HepG2 (cell line): ENCODE measurements around the gene IFIT2. TPM values are rescaled to one million over a fixed set of nuclear protein-coding genes. Genes with fewer than 3 reads are reported as not detected.
A peak's percentile ranks its signal among the peaks of the same experiment; 100 is the strongest.
"Not testable (repeated sequence)": the region's sequence is repeated elsewhere in the genome, so short reads cannot be mapped to it uniquely, and the experiment has no call there.

Experiments
- ATAC-seq: fragments of 200-7000 bp; cut with Tn5 transposase; 3 replicates; pipeline ENCODE4 v1.9.1; 2020; ENCODE audit warnings: mild to moderate bottlenecking, moderate library complexity
- BruUV-seq: library from RNA; stranded (reverse); fragments of 400-500 nt; replicated peaks from 2 replicates; lab custom pipeline; 2021; lab: Mats Ljungman, UMichigan
- CTCF ChIA-PET: fragments of 300-600 bp; formaldehyde crosslinking; extraction: SDS; loops from one replicate; lab custom pipeline; 2021; ENCODE audit warnings: low total read pairs, inconsistent platforms, low intra/inter-chr PET ratio; lab: Yijun Ruan, JAX
- POLR2A ChIA-PET: fragments of 350-600 bp; sonication (Branson Sonifier 250); formaldehyde crosslinking; loops from one replicate; lab custom pipeline; 2020; ENCODE audit warnings: antibody characterized with exemption, inconsistent platforms; lab: Yijun Ruan, JAX
- DNase-seq: peaks from one replicate; pipeline ENCODE4 v3.0.0-alpha.2; 2015; ENCODE audit warnings: low spot score
- FAIRE-seq: peaks from 3 replicates; lab custom pipeline; 2011; peaks lifted over from hg19 to GRCh38; lab: Jason Lieb, UNC
- H2AFZ ChIP-seq: one replicate; pipeline ENCODE4 v1.6.1; 2011; ENCODE audit warnings: low read length, inconsistent platforms
- H3K27ac ChIP-seq: fragments of 300-600 bp; 3 replicates; pipeline ENCODE4 v1.8.0; 2011; ENCODE audit warnings: mixed run types, mild to moderate bottlenecking, mixed read lengths, low read length, inconsistent platforms; ENCODE audit not compliant: insufficient read depth; ENCODE audit errors: extremely low read length
- H3K27me3 ChIP-seq, 2 experiments: fragments of 200-600 bp in 1 of 2; 2 replicates in 1 of 2; 3 replicates in 1 of 2; pipeline versions ENCODE4 v1.6.0 to v1.8.0; 2011; ENCODE audit warnings: low read length in 2 of 2, mild to moderate bottlenecking in 2 of 2, moderate library complexity in 2 of 2, inconsistent platforms in 1 of 2; ENCODE audit not compliant: insufficient read depth in 2 of 2, control insufficient read depth in 1 of 2
- H3K36me3 ChIP-seq, 2 experiments: fragments of 200-600 bp in 1 of 2; replicated peaks in 1 of 2; 2 replicates in 1 of 2; 3 replicates in 1 of 2; pipeline versions ENCODE4 v1.5.1 to v1.8.0; 2011; ENCODE audit warnings: low read length in 2 of 2, inconsistent platforms in 1 of 2; ENCODE audit not compliant: insufficient read depth in 2 of 2, control insufficient read depth in 1 of 2
- H3K4me1 ChIP-seq: 2 replicates; pipeline ENCODE4 v1.5.1; 2012; ENCODE audit warnings: low read length, inconsistent platforms; ENCODE audit not compliant: insufficient read depth
- H3K4me2 ChIP-seq: 2 replicates; pipeline ENCODE4 v1.6.0; 2011; ENCODE audit warnings: low read depth, low read length, inconsistent platforms
- H3K4me3 ChIP-seq, 3 experiments: fragments of 200-600 bp in 1 of 3; sonication (generic), shearing (Covaris generic) in 1 of 3; replicated peaks in 1 of 3; 2 replicates each; pipeline ENCODE4 v1.5.1; 2011 to 2016; ENCODE audit warnings: low read length in 3 of 3, inconsistent platforms in 2 of 3, low read depth in 2 of 3, mild to moderate bottlenecking in 2 of 3, control low read depth in 1 of 3, mixed read lengths in 1 of 3; ENCODE audit not compliant: insufficient read depth in 1 of 3
- H3K79me2 ChIP-seq: one replicate; pipeline ENCODE4 v1.6.1; 2011; ENCODE audit warnings: low read length, inconsistent platforms; ENCODE audit not compliant: insufficient read depth
- H3K9ac ChIP-seq: 2 replicates; pipeline ENCODE4 v1.6.0; 2011; ENCODE audit warnings: mild to moderate bottlenecking, low read depth, low read length, inconsistent platforms; ENCODE audit not compliant: insufficient read depth
- H3K9me3 ChIP-seq: 2 replicates; pipeline ENCODE4 v1.5.1; 2012; ENCODE audit warnings: mild to moderate bottlenecking, low read length
- H4K20me1 ChIP-seq: 2 replicates; pipeline ENCODE4 v1.6.0; 2011; ENCODE audit warnings: inconsistent platforms, mild to moderate bottlenecking, low read length, moderate library complexity; ENCODE audit not compliant: insufficient read depth
- ATF7 ChIP-seq, 2 experiments: fragments of 450-650 bp in 1 of 2; sonication (generic) in 1 of 2; formaldehyde crosslinking in 1 of 2; IDR thresholded peaks; 2 replicates each; pipeline versions ENCODE4 v1.4.0 to v1.6.1; 2016 to 2020; ENCODE audit warnings: antibody characterized with exemption in 1 of 2, mild to moderate bottlenecking in 1 of 2, missing genetic modification reagents in 1 of 2
- CHD4 ChIP-seq: fragments of 200-600 bp; sonication (generic); IDR thresholded peaks from 2 replicates; pipeline ENCODE4 v1.7.0; 2017; ENCODE audit warnings: mild to moderate bottlenecking, low read length, borderline replicate concordance
- GABPB1 ChIP-seq: IDR thresholded peaks from 2 replicates; pipeline ENCODE4 v1.6.1; 2016; ENCODE audit warnings: mild to moderate bottlenecking, missing genetic modification reagents, moderate library complexity, missing compliant biosample characterization
- HDAC1 ChIP-seq: sonication (generic); formaldehyde crosslinking; IDR thresholded peaks from 2 replicates; pipeline ENCODE4 v1.5.1; 2020; ENCODE audit warnings: mild to moderate bottlenecking, missing genetic modification reagents
- PHF21A ChIP-seq: sonication (generic); formaldehyde crosslinking; IDR thresholded peaks from 2 replicates; pipeline ENCODE4 v1.5.0; 2020; ENCODE audit warnings: mild to moderate bottlenecking, missing genetic modification reagents
- TBX2 ChIP-seq: sonication (generic); formaldehyde crosslinking; IDR thresholded peaks from 2 replicates; pipeline ENCODE4 v1.5.0; 2020; ENCODE audit warnings: missing genetic modification reagents, mild to moderate bottlenecking, borderline replicate concordance
- ZNF672 ChIP-seq: sonication (generic); formaldehyde crosslinking; IDR thresholded peaks from 2 replicates; pipeline ENCODE4 v1.8.1; 2022; ENCODE audit warnings: missing genetic modification reagents
- ZNF749 ChIP-seq: sonication (generic); formaldehyde crosslinking; IDR thresholded peaks from 2 replicates; pipeline ENCODE4 v1.8.0; 2022; ENCODE audit warnings: mild to moderate bottlenecking, missing genetic modification reagents, moderate library complexity, borderline replicate concordance
- WGBS: methylation state at CpG from one replicate; pipeline ENCODE4 v1.1.6; 2017; ENCODE audit warnings: low lambda C conversion rate; 5-methylcytosine and 5-hydroxymethylcytosine counted together
- in situ Hi-C: cut with HindIII; loops from 2 replicates; pipeline ENCODE4 v1.10.0; 2017; ENCODE audit warnings: low pct_unique_long_range_greater_than_20kb; ENCODE audit not compliant: extremely low pct_ligation_motif_present
- intact Hi-C: fragments of 100-400 bp; cut with micrococcal nuclease; formaldehyde crosslinking; loops from one replicate; pipeline ENCODE4 v1.10.0; 2022; ENCODE audit not compliant: unreplicated experiment
- polyA plus RNA-seq, 8 experiments: library from polyadenylated mRNA; depleted of rRNA in 3 of 8; stranded (reverse) in 7 of 8; unstranded in 1 of 8; fragments of >200 nt; fragmentation: Illumina TruSeq in 4 of 8; extraction: Trizol in 4 of 8; gene quantifications; 2 replicates each; pipeline versions ENCODE4 v1.2.1 to v1.2.3, GENCODE V29; 2011 to 2016; ENCODE audit warnings: low read depth in 4 of 8, missing spikeins in 1 of 8, mixed read lengths in 1 of 8; ENCODE audit not compliant: insufficient read depth in 1 of 8
- total RNA-seq, 5 experiments: library from RNA; depleted of rRNA; stranded (reverse); fragments of >200 nt; fragmentation: Illumina TruSeq; extraction: Trizol; gene quantifications; 2 replicates each; pipeline ENCODE4 v1.2.3, GENCODE V29; 2016; ENCODE audit warnings: low read depth in 1 of 5
- TF ChIP-seq, protein P1 (sequence below): sonication (generic); formaldehyde crosslinking; IDR thresholded peaks from 2 replicates; pipeline ENCODE4 v1.4.0; 2020; ENCODE audit warnings: missing genetic modification reagents

The IFIT2 gene
- total and polyA plus RNA-seq, 2 of the 13 experiments (the other 11 are each of a cell fraction or from before 2014, with no cell fraction given): 0.04 to 0.15 TPM

DNA sequence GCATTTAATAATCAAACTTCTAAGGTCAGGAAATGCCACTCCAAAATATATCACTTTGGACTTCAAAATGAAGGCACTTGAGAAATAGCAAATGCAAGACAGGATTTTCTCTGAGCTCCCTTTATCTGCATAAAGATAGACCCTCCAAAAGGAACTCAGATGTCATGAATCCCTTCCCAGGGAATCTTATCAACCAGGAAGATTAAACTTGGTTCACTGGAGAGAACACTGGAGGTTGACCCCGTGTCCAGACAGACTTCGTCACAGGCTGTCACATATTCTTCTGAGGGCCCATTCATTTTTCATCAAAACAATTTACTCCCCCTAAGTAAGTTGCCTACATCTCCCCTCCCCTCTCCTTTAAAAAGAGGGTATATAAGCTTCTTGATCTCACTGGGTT is 47.1 kb downstream of the IFIT2 start (continued):
- no peak for TF ChIP-seq GABPB1 (CRISPR knock-in tag)
- no peak for TF ChIP-seq CHD4
- TF ChIP-seq ZNF749 (CRISPR knock-in tag): no peak
- TF ChIP-seq ZNF672 (CRISPR knock-in tag): no peak

DNA sequence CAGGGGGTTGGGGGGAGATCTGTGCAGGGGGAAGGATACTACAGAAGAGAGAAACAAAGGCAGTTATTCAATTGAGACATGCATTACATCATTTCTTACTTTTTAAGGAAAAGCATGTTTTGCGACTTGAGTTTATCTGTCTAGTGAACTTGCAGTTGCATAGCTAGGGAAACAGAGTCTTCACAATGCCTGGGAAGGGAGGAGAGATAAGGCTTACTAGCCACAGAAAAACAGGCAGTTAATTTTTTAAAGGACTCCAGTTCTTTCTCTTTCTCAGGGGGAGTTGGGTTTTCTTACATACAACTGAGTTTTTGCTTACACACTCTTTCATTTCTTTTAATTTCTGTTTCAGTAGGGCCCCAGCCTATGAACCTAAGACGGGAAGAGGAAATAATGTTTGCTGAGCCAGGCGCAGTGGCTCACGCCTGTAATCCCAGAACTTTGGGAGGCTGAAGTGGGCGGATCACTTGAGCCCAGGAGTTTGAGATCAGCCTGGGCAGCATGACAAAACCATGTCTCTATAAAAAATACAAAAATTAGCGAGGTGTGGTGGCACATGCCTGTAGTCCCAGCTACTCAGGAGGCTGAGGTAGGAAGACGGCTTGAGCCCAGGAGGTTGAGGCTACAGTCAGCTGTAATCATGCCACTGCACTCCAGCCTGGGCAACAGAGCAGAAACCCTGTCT is 48.9 kb downstream of the IFIT2 start:
- not testable (repeated sequence) for DNase-seq
- H3K4me3 ChIP-seq: peak overlapping the region; percentile 30 to 56 (median 41); a peak in 5 of 6 replicates

More for the DNA sequence above, 48.9 kb downstream of the IFIT2 start:
- Histone ChIP-seq H3K9ac (peak overlapping the region; percentile 52; the same call in 1 of the 2 replicates), H3K4me2 (peak overlapping the region; percentile 69), H3K27ac (peak overlapping the region; percentile 68), H3K4me1 (peaks cover 75% of the 10 kb centered on the region)
- in situ Hi-C loops; H3K9me3 ChIP-seq; H3K79me2 ChIP-seq; CTCF ChIA-PET; H2AFZ ChIP-seq; H4K20me1 ChIP-seq; BruUV-seq; intact Hi-C loops; H3K36me3 ChIP-seq; H3K27me3 ChIP-seq; FAIRE-seq; TF ChIP-seq ATF7 (CRISPR knock-in tag; IDR thresholded peaks at IDR 0.05): not testable (repeated sequence)
- POLR2A ChIA-PET: interaction anchor here (1.0 to 3.5 kb wide), 7 partner anchors 19 to 293 kb away, joined by 3 to 17 read pairs (median 4); partner anchors contain the start of genes IFIT1, IFIT2 and IFIT3
- TF ChIP-seq TBX2 (CRISPR knock-in tag): 0 out of 2 replicates have a peak, but pooled peaks have one; percentile 10
- TF ChIP-seq PHF21A (CRISPR knock-in tag): 0 out of 2 replicates have a peak, but pooled peaks have one; percentile 6
- TF ChIP-seq HDAC1 (CRISPR knock-in tag): peak; percentile 32; the same call in 1 of the 2 replicates
- TF ChIP-seq ATF7 (IDR thresholded peaks at IDR 0.05): 0 out of 2 replicates have a peak, but pooled peaks have one; percentile 45
- TF ChIP-seq, protein P1, sequence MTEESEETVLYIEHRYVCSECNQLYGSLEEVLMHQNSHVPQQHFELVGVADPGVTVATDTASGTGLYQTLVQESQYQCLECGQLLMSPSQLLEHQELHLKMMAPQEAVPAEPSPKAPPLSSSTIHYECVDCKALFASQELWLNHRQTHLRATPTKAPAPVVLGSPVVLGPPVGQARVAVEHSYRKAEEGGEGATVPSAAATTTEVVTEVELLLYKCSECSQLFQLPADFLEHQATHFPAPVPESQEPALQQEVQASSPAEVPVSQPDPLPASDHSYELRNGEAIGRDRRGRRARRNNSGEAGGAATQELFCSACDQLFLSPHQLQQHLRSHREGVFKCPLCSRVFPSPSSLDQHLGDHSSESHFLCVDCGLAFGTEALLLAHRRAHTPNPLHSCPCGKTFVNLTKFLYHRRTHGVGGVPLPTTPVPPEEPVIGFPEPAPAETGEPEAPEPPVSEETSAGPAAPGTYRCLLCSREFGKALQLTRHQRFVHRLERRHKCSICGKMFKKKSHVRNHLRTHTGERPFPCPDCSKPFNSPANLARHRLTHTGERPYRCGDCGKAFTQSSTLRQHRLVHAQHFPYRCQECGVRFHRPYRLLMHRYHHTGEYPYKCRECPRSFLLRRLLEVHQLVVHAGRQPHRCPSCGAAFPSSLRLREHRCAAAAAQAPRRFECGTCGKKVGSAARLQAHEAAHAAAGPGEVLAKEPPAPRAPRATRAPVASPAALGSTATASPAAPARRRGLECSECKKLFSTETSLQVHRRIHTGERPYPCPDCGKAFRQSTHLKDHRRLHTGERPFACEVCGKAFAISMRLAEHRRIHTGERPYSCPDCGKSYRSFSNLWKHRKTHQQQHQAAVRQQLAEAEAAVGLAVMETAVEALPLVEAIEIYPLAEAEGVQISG (CRISPR knock-in tag): 0 out of 2 replicates have a peak, but pooled peaks have one; percentile 17
- ATAC-seq: peak; percentile 36
- WGBS: 2% methylated on average over 7 of the region's 7 CpGs
